ENCODE data around the gene WSB1.
A peak's percentile ranks its signal among the peaks of the same experiment; 100 is the strongest.

WSB1 gene

DNA sequence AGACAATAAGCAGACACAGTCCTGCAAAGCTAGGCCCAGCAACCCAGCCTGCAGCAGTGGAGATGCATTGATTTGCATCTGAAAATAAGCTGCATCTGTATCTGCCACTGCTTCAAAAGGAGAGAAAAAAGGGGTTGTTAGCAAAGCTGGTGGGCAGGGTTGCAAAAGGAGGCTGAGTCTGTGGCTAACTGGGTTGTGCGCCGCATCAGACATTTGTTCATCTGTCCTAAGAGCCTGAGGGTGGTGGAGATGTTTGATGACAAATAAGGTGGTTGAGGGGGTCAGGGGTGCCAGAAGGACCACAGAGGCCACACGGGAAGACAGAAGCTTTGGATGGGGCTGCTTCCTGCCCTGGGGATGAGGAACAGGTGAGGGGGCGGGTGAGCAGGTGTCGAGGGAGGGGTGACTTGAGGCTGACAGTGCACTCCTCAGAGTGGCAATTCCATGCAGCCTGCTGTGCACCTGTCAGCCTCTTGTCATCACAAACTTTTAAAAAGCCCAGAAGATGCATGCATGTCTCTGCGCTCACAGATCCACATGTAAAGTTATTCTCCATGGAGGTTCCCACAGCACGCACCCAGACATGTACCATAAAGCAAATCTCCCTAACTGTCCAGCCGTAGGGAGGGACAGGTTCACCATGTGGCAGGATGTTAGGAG lies 35.4 kb downstream of the WSB1 start:
- Histone ChIP-seq H2AFZ (ENCODE audit: low read depth, low read length, severe bottlenecking) (no peak overlapping the region), H3K9me2 (replicated peaks; ENCODE audit: insufficient read depth, low read length) (no peaks in the 10 kb centered on the region), H3K27me3 (ENCODE audit: low read length) (no peaks in the 10 kb centered on the region), H3F3A (ENCODE audit: insufficient read depth) (peaks cover 15% of the 10 kb centered on the region), H4K20me1 (ENCODE audit: low read depth, low read length) (no peaks in the 10 kb centered on the region), H3K4me3 (ENCODE audit: insufficient read depth, low read length, poor library complexity, severe bottlenecking) (no peak overlapping the region), H3K9me3 (ENCODE audit: insufficient read depth, low read length) (no peaks in the 10 kb centered on the region), H3K27ac (ENCODE audit: low read depth, low read length) (no peak overlapping the region), H3K79me2 (ENCODE audit: insufficient read depth, low read length) (no peaks in the 10 kb centered on the region), H3K9ac (ENCODE audit: low read length) (no peak overlapping the region), H3K36me3 (ENCODE audit: low read length) (no peaks in the 10 kb centered on the region), H3K4me2 (ENCODE audit: low read depth, low read length, poor library complexity, severe bottlenecking) (no peak overlapping the region)
- TF ChIP-seq CTCF (IDR thresholded peaks at IDR 0.05; ENCODE audit: insufficient read depth, low read length, poor library complexity, severe bottlenecking) (no peak), EZH2phosphoT487 (conservative IDR thresholded peaks at IDR 0.05; ENCODE audit: low read length) (no peak)

DNA sequence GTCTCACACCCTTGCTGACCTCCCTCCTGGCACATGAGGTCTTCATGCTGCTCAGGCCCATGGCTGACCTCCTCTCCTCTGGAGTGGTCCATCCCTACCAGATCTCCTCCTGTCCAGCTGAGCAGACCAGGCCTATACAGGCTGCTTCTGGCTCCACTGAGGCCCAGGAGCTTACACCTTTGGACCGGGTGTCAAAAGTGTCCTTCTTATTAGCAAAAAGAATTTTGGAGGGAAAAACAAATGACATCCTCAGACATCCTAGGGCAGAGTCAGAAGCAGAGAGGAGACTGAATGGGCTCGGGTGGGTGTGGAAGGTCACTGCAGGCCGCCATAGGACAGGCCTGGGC lies 38.1 kb downstream of the WSB1 start:
- Histone ChIP-seq H3K27ac (ENCODE audit: low read depth, low read length) (peak overlapping the region; percentile 75), H3K9ac (ENCODE audit: low read length) (peak overlapping the region; percentile 54), H3F3A (ENCODE audit: insufficient read depth) (peaks cover 33% of the 10 kb centered on the region), H3K27me3 (ENCODE audit: low read length) (no peaks in the 10 kb centered on the region), H3K4me3 (ENCODE audit: insufficient read depth, low read length, poor library complexity, severe bottlenecking) (no peak overlapping the region), H4K20me1 (ENCODE audit: low read depth, low read length) (no peaks in the 10 kb centered on the region), H3K36me3 (ENCODE audit: low read length) (no peaks in the 10 kb centered on the region), H2AFZ (ENCODE audit: low read depth, low read length, severe bottlenecking) (peak overlapping the region; percentile 80), H3K79me2 (ENCODE audit: insufficient read depth, low read length) (no peaks in the 10 kb centered on the region), H3K9me2 (replicated peaks; ENCODE audit: insufficient read depth, low read length) (no peaks in the 10 kb centered on the region), H3K9me3 (ENCODE audit: insufficient read depth, low read length) (no peaks in the 10 kb centered on the region), H3K4me2 (ENCODE audit: low read depth, low read length, poor library complexity, severe bottlenecking) (peak overlapping the region; percentile 71)
- TF ChIP-seq CTCF (IDR thresholded peaks at IDR 0.05; ENCODE audit: insufficient read depth, low read length, poor library complexity, severe bottlenecking) (no peak), EZH2phosphoT487 (conservative IDR thresholded peaks at IDR 0.05; ENCODE audit: low read length) (no peak)

- no peaks in the 10 kb centered on the region for H3K9me3 ChIP-seq (ENCODE audit: insufficient read depth, low read length)
- no peaks in the 10 kb centered on the region for H3K9me2 ChIP-seq (replicated peaks; ENCODE audit: insufficient read depth, low read length)
- H3K27me3 ChIP-seq (ENCODE audit: low read length): no peaks in the 10 kb centered on the region
- no peaks in the 10 kb centered on the region for H3K79me2 ChIP-seq (ENCODE audit: insufficient read depth, low read length)
- peak overlapping the region; percentile 80 for H2AFZ ChIP-seq (ENCODE audit: low read depth, low read length, severe bottlenecking)
- peak overlapping the region; percentile 54 for H3K9ac ChIP-seq (ENCODE audit: low read length)
- H3K4me2 ChIP-seq (ENCODE audit: low read depth, low read length, poor library complexity, severe bottlenecking): peak overlapping the region; percentile 71
- peak overlapping the region; percentile 44 for H3K4me3 ChIP-seq (ENCODE audit: insufficient read depth, low read length, poor library complexity, severe bottlenecking)
- H3K27ac ChIP-seq (ENCODE audit: low read depth, low read length): peak overlapping the region; percentile 75
- no peaks in the 10 kb centered on the region for H4K20me1 ChIP-seq (ENCODE audit: low read depth, low read length)
- H3F3A ChIP-seq (ENCODE audit: insufficient read depth): peaks cover 35% of the 10 kb centered on the region
- no peaks in the 10 kb centered on the region for H3K36me3 ChIP-seq (ENCODE audit: low read length)
- TF ChIP-seq CTCF (IDR thresholded peaks at IDR 0.05; ENCODE audit: insufficient read depth, low read length, poor library complexity, severe bottlenecking) (peak; percentile 47), EZH2phosphoT487 (conservative IDR thresholded peaks at IDR 0.05; ENCODE audit: low read length) (no peak)
Measured at GRCh38 chr17:27332485-27333409, 38.8 kb downstream of the WSB1 start.
